ENCODE data around the gene SPPL2C. TPM values are rescaled to one million over a fixed set of nuclear protein-coding genes. Genes with fewer than 3 reads are reported as not detected.

SPPL2C gene
- polyA plus RNA-seq, 1 donor from 2014 or later: not detected

DNA sequence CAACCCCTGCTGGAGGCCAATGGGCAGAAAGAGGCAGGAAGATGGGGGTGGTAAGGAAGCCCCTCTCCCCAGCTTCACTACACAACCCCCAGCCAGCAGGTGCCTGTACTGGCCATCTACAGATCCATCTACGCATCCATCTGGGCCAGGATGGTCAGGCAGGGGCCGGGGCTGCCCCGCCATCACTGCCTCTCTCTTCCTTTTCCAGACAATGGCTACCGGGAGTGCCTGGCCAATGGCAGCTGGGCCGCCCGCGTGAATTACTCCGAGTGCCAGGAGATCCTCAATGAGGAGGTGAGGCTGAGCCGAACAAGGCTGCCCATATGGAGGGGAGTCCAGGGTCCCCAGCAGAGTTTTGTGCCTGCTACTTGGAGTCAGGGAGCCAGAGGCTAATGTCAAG, 23.5 kb upstream of the SPPL2C start:
- H3K27ac ChIP-seq (ENCODE audit: low read length): no peak overlapping the region
- H3K9me3 ChIP-seq (ENCODE audit: low read length): no peaks in the 10 kb centered on the region
- no peak overlapping the region for H2AFZ ChIP-seq (ENCODE audit: low read depth, low read length)
- H3K4me2 ChIP-seq (ENCODE audit: low read length): no peak overlapping the region
- no peaks in the 10 kb centered on the region for H3F3A ChIP-seq (ENCODE audit: insufficient read depth, low read length, poor library complexity, severe bottlenecking)
- no peaks in the 10 kb centered on the region for H3K79me2 ChIP-seq (replicated peaks; ENCODE audit: insufficient read depth, low read length)
- H3K9me2 ChIP-seq (ENCODE audit: insufficient read depth, low read length): no peaks in the 10 kb centered on the region
- no peak overlapping the region for H3K9ac ChIP-seq (ENCODE audit: low read length)
- TF ChIP-seq SMC3 (conservative IDR thresholded peaks at IDR 0.05; ENCODE audit: poor library complexity) (no peak), POLR2AphosphoS5 (IDR thresholded peaks at IDR 0.05) (no peak), EZH2 (IDR thresholded peaks at IDR 0.05; ENCODE audit: borderline replicate concordance, insufficient read depth, low read length, poor library complexity, severe bottlenecking) (no peak), TAF1 (IDR thresholded peaks at IDR 0.05; ENCODE audit: low read depth) (no peak), CTCF (IDR thresholded peaks at IDR 0.05; ENCODE audit: poor library complexity, severe bottlenecking) (no peak), RAD21 (conservative IDR thresholded peaks at IDR 0.05) (no peak), MXI1 (conservative IDR thresholded peaks at IDR 0.05; ENCODE audit: poor library complexity, severe bottlenecking) (no peak), EP300 (conservative IDR thresholded peaks at IDR 0.05; ENCODE audit: poor library complexity, severe bottlenecking) (no peak)
- TF ChIP-seq, protein P1, sequence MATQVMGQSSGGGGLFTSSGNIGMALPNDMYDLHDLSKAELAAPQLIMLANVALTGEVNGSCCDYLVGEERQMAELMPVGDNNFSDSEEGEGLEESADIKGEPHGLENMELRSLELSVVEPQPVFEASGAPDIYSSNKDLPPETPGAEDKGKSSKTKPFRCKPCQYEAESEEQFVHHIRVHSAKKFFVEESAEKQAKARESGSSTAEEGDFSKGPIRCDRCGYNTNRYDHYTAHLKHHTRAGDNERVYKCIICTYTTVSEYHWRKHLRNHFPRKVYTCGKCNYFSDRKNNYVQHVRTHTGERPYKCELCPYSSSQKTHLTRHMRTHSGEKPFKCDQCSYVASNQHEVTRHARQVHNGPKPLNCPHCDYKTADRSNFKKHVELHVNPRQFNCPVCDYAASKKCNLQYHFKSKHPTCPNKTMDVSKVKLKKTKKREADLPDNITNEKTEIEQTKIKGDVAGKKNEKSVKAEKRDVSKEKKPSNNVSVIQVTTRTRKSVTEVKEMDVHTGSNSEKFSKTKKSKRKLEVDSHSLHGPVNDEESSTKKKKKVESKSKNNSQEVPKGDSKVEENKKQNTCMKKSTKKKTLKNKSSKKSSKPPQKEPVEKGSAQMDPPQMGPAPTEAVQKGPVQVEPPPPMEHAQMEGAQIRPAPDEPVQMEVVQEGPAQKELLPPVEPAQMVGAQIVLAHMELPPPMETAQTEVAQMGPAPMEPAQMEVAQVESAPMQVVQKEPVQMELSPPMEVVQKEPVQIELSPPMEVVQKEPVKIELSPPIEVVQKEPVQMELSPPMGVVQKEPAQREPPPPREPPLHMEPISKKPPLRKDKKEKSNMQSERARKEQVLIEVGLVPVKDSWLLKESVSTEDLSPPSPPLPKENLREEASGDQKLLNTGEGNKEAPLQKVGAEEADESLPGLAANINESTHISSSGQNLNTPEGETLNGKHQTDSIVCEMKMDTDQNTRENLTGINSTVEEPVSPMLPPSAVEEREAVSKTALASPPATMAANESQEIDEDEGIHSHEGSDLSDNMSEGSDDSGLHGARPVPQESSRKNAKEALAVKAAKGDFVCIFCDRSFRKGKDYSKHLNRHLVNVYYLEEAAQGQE (IDR thresholded peaks at IDR 0.05; ENCODE audit: borderline replicate concordance): no peak
- no peaks in the 10 kb centered on the region for H3K36me3 ChIP-seq (ENCODE audit: insufficient read depth, low read length)
- no peaks in the 10 kb centered on the region for H3K27me3 ChIP-seq (ENCODE audit: insufficient read depth, low read depth, low read length)
- no peaks in the 10 kb centered on the region for H4K20me1 ChIP-seq (ENCODE audit: insufficient read depth)
- H3K4me3 ChIP-seq (ENCODE audit: low read length): no peak overlapping the region

DNA sequence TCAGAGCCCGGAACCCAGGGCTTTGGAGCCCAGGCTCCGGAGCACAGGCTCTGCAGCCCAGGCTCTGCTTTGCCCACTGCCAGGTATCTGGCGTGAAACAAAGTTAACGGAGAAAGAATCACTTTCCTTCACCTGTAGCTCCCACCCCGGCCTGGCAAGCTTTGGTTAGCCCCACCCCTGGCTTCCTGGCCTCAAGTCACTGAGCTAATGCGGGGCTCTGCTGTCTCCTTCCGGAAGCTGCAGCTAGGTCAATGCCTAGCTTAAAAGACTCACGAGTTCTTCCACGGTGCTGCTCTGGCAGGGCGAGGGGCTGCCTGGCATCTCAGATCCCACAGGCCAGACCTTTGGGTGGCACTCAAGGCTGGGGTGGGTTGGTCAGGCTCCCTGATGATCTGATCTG, 21.1 kb upstream of the SPPL2C start:
- Histone ChIP-seq H3K9ac (ENCODE audit: low read length) (no peak overlapping the region), H3K4me3 (ENCODE audit: low read length) (no peak overlapping the region), H4K20me1 (ENCODE audit: insufficient read depth) (no peaks in the 10 kb centered on the region), H3K36me3 (ENCODE audit: insufficient read depth, low read length) (no peaks in the 10 kb centered on the region), H3K4me2 (ENCODE audit: low read length) (no peak overlapping the region), H3K27ac (ENCODE audit: low read length) (no peak overlapping the region), H3K79me2 (replicated peaks; ENCODE audit: insufficient read depth, low read length) (no peaks in the 10 kb centered on the region), H2AFZ (ENCODE audit: low read depth, low read length) (no peak overlapping the region), H3K27me3 (ENCODE audit: insufficient read depth, low read depth, low read length) (no peaks in the 10 kb centered on the region), H3K9me3 (ENCODE audit: low read length) (no peaks in the 10 kb centered on the region), H3K9me2 (ENCODE audit: insufficient read depth, low read length) (no peaks in the 10 kb centered on the region), H3F3A (ENCODE audit: insufficient read depth, low read length, poor library complexity, severe bottlenecking) (no peaks in the 10 kb centered on the region)
- TF ChIP-seq RAD21 (conservative IDR thresholded peaks at IDR 0.05) (no peak), CTCF (IDR thresholded peaks at IDR 0.05; ENCODE audit: poor library complexity, severe bottlenecking) (no peak), EP300 (conservative IDR thresholded peaks at IDR 0.05; ENCODE audit: poor library complexity, severe bottlenecking) (no peak), MXI1 (conservative IDR thresholded peaks at IDR 0.05; ENCODE audit: poor library complexity, severe bottlenecking) (no peak)
- TF ChIP-seq, protein P1 (IDR thresholded peaks at IDR 0.05; ENCODE audit: borderline replicate concordance): no peak
